Muscle layer of colon (tissue), 2 donors: ENCODE results near the gene UNC5A.

Source experiments
- H3K27ac ChIP-seq: one replicate; pipeline ENCODE4 v1.7.0; 2013; ENCODE audit warnings: low read depth, mild to moderate bottlenecking, low read length, moderate library complexity
- H3K27me3 ChIP-seq, 2 donors: one replicate each; pipeline ENCODE4 v1.7.0; 2013; ENCODE audit warnings: low read length in 2 of 2, mild to moderate bottlenecking in 2 of 2; ENCODE audit not compliant: insufficient read depth in 2 of 2, control insufficient read depth in 1 of 2
- H3K36me3 ChIP-seq: one replicate; pipeline ENCODE4 v1.7.0; 2013; ENCODE audit warnings: mild to moderate bottlenecking, low read length; ENCODE audit not compliant: insufficient read depth
- H3K4me1 ChIP-seq: one replicate; pipeline ENCODE4 v1.7.0; 2013; ENCODE audit warnings: mild to moderate bottlenecking, low read length; ENCODE audit not compliant: insufficient read depth
- H3K4me3 ChIP-seq, 2 donors: one replicate each; pipeline ENCODE4 v1.7.0; 2013; ENCODE audit warnings: low read length in 2 of 2, low read depth in 1 of 2, mild to moderate bottlenecking in 1 of 2, moderate library complexity in 1 of 2
- H3K9ac ChIP-seq: one replicate; pipeline ENCODE4 v1.7.0; 2013; ENCODE audit warnings: low read length
- H3K9me3 ChIP-seq: one replicate; pipeline ENCODE4 v1.7.0; 2013; ENCODE audit warnings: mild to moderate bottlenecking, low read length
- donor health status: abdominal sarcoma.
- donor health status: Adenocarcinoma of cecum.

Gene UNC5A

GRCh38 chr5:176889321-176890280 lies 79.2 kb downstream of the UNC5A start:
- Histone ChIP-seq H3K36me3 (no peaks in the 10 kb centered on the region), H3K4me1 (no peaks in the 10 kb centered on the region), H3K9ac (no peak overlapping the region)

GRCh38 chr5:176890455-176891330 lies 80.3 kb downstream of the UNC5A start:
- no peak overlapping the region for H3K27ac ChIP-seq
- no peaks in the 10 kb centered on the region for H3K4me1 ChIP-seq
- no peak overlapping the region for H3K4me3 ChIP-seq
- H3K36me3 ChIP-seq, result no peaks in the 10 kb centered on the region
- no peaks in the 10 kb centered on the region for H3K9me3 ChIP-seq
- no peak overlapping the region for H3K9ac ChIP-seq
- no peaks in the 10 kb centered on the region for H3K27me3 ChIP-seq

More at GRCh38 chr5:176889321-176890280, 79.2 kb downstream of the UNC5A start:
- Histone ChIP-seq H3K4me3 (no peak overlapping the region), H3K27me3 (no peaks in the 10 kb centered on the region), H3K27ac (no peak overlapping the region), H3K9me3 (no peaks in the 10 kb centered on the region)

- Histone ChIP-seq H3K4me1 (no peaks in the 10 kb centered on the region), H3K9me3 (no peaks in the 10 kb centered on the region), H3K27me3 (no peaks in the 10 kb centered on the region), H3K27ac (no peak overlapping the region), H3K9ac (no peak overlapping the region), H3K36me3 (no peaks in the 10 kb centered on the region), H3K4me3 (no peak overlapping the region)
Observed at GRCh38 chr5:176891331-176891958, 81.1 kb downstream of the UNC5A start.

- Histone ChIP-seq H3K36me3 (no peaks in the 10 kb centered on the region), H3K27me3 (no peaks in the 10 kb centered on the region), H3K9me3 (no peaks in the 10 kb centered on the region), H3K4me1 (no peaks in the 10 kb centered on the region), H3K4me3 (no peak overlapping the region), H3K9ac (no peak overlapping the region), H3K27ac (no peak overlapping the region)
Observed at GRCh38 chr5:176892663-176893062, 82.3 kb downstream of the UNC5A start.

- Histone ChIP-seq H3K9me3 (no peaks in the 10 kb centered on the region), H3K9ac (no peak overlapping the region), H3K36me3 (no peaks in the 10 kb centered on the region), H3K4me1 (no peaks in the 10 kb centered on the region), H3K27me3 (no peaks in the 10 kb centered on the region), H3K4me3 (no peak overlapping the region), H3K27ac (no peak overlapping the region)
Observed at GRCh38 chr5:176894298-176894697, 83.9 kb downstream of the UNC5A start.

- H3K9me3 ChIP-seq, result no peaks in the 10 kb centered on the region
- no peaks in the 10 kb centered on the region for H3K4me1 ChIP-seq
- H3K36me3 ChIP-seq, result no peaks in the 10 kb centered on the region
- H3K27me3 ChIP-seq, result no peaks in the 10 kb centered on the region
- H3K9ac ChIP-seq, result no peak overlapping the region
- no peak overlapping the region for H3K4me3 ChIP-seq
- no peak overlapping the region for H3K27ac ChIP-seq
Observed at GRCh38 chr5:176895831-176896230, 85.5 kb downstream of the UNC5A start.

GRCh38 chr5:176897263-176897662 lies 86.9 kb downstream of the UNC5A start:
- Histone ChIP-seq H3K36me3 (peaks cover 2% of the 10 kb centered on the region), H3K4me1 (no peaks in the 10 kb centered on the region), H3K27me3 (no peaks in the 10 kb centered on the region), H3K4me3 (no peak overlapping the region), H3K9me3 (no peaks in the 10 kb centered on the region), H3K27ac (no peak overlapping the region), H3K9ac (no peak overlapping the region)

- no peak within 1 kb of the TSS for H3K9ac ChIP-seq
- no peaks in the 10 kb centered on the region for H3K4me1 ChIP-seq
- no peak within 1 kb of the TSS for H3K27ac ChIP-seq
- H3K27me3 ChIP-seq, result no peaks in the 10 kb centered on the region
- H3K36me3 ChIP-seq, result peaks cover 15% of the 10 kb centered on the region
- H3K9me3 ChIP-seq, result no peaks in the 10 kb centered on the region
- H3K4me3 ChIP-seq, result no peak within 1 kb of the TSS
Observed at GRCh38 chr5:176899296-176899891, 89.0 kb downstream of the UNC5A start, which contains the start of gene HK3. Gene HK3, minus strand, starts transcription at chr5:176899346. Its CDS starts 3,187 bp downstream, at chr5:176896159.

- Histone ChIP-seq H3K36me3 (peaks cover 20% of the 10 kb centered on the region), H3K4me3 (no peak overlapping the region), H3K27ac (no peak overlapping the region), H3K27me3 (no peaks in the 10 kb centered on the region), H3K9ac (no peak overlapping the region), H3K9me3 (no peaks in the 10 kb centered on the region), H3K4me1 (no peaks in the 10 kb centered on the region)
Observed at GRCh38 chr5:176899946-176900779, 89.8 kb downstream of the UNC5A start.

- Histone ChIP-seq H3K9me3 (no peaks in the 10 kb centered on the region), H3K9ac (no peak overlapping the region), H3K36me3 (peaks cover 27% of the 10 kb centered on the region), H3K4me3 (no peak overlapping the region), H3K27me3 (no peaks in the 10 kb centered on the region), H3K4me1 (no peaks in the 10 kb centered on the region), H3K27ac (no peak overlapping the region)
Observed at GRCh38 chr5:176900780-176901204, 90.4 kb downstream of the UNC5A start.
